ENCODE data around the gene GSG1L2.

DNA sequence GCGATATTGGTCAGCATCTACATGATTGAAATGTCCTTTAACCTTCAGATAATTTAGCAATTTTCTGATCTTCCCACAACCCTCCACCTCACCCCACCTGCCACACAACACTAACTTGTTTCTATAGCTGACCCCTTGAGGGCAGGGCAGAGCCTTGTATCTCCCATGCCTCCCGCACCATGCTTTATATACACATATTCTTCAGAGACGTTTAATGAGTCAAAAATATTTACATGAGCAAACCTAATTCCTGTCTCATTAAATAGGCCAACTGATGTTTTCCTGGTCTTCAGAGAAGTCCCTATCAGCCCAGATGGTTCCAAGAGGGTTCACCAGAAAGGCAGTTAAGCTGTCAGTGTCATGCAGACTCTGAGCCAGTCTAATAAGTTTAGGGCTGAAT is 23.9 kb downstream of the GSG1L2 start:
- TF ChIP-seq, protein P1, sequence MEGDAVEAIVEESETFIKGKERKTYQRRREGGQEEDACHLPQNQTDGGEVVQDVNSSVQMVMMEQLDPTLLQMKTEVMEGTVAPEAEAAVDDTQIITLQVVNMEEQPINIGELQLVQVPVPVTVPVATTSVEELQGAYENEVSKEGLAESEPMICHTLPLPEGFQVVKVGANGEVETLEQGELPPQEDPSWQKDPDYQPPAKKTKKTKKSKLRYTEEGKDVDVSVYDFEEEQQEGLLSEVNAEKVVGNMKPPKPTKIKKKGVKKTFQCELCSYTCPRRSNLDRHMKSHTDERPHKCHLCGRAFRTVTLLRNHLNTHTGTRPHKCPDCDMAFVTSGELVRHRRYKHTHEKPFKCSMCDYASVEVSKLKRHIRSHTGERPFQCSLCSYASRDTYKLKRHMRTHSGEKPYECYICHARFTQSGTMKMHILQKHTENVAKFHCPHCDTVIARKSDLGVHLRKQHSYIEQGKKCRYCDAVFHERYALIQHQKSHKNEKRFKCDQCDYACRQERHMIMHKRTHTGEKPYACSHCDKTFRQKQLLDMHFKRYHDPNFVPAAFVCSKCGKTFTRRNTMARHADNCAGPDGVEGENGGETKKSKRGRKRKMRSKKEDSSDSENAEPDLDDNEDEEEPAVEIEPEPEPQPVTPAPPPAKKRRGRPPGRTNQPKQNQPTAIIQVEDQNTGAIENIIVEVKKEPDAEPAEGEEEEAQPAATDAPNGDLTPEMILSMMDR (IDR thresholded peaks at IDR 0.05), result no peak
- TF ChIP-seq EZH2 (IDR thresholded peaks at IDR 0.05; ENCODE audit: borderline replicate concordance, insufficient read depth, low read depth, low read length, poor library complexity, severe bottlenecking), result no peak
